K562 (cell line): Measurements from ENCODE around the gene IDI2. TPM values are rescaled to one million over a fixed set of nuclear protein-coding genes. Genes with fewer than 3 reads are reported as not detected.

Experiments used
- ARID1B ChIP-seq: fragments of 450-650 bp; IDR thresholded peaks from 2 replicates; pipeline ENCODE4 v1.6.1; 2016; ENCODE audit warnings: antibody characterized with exemption, mild to moderate bottlenecking, inconsistent platforms
- BRCA1 ChIP-seq, 2 experiments: fragments of 450-650 bp in 1 of 2; sonication (generic) in 1 of 2; formaldehyde crosslinking in 1 of 2; IDR thresholded peaks; 2 replicates each; pipeline versions ENCODE4 v1.5.0 to v1.6.1; 2017 to 2020; ENCODE audit warnings: mild to moderate bottlenecking in 1 of 2, missing genetic modification reagents in 1 of 2
- KAT8 ChIP-seq: fragments of 450-650 bp; IDR thresholded peaks from 2 replicates; pipeline ENCODE4 v1.6.1; 2016; ENCODE audit warnings: low read depth, mild to moderate bottlenecking
- KDM1A ChIP-seq, 2 experiments: fragments of 450-650 bp; IDR thresholded peaks; 2 replicates each; pipeline ENCODE4 v1.6.1; 2016; ENCODE audit warnings: mild to moderate bottlenecking in 2 of 2
- MEF2D ChIP-seq: conservative IDR thresholded peaks from 2 replicates; pipeline ENCODE4 v1.6.1; 2016; ENCODE audit warnings: low read depth, missing genetic modification characterization, missing compliant biosample characterization
- NBN ChIP-seq: fragments of 450-650 bp; IDR thresholded peaks from 2 replicates; pipeline ENCODE4 v1.6.1; 2016; ENCODE audit warnings: low read depth, mild to moderate bottlenecking
- NCOA2 ChIP-seq, 2 experiments: fragments of 450-650 bp; IDR thresholded peaks; 2 replicates each; pipeline ENCODE4 v1.6.1; 2018; ENCODE audit warnings: mild to moderate bottlenecking in 2 of 2, moderate library complexity in 1 of 2; ENCODE audit not compliant: partially characterized antibody in 2 of 2
- NFYB ChIP-seq: IDR thresholded peaks from 2 replicates; pipeline ENCODE4 v1.6.1; 2011; ENCODE audit warnings: mild to moderate bottlenecking, moderate library complexity; ENCODE audit not compliant: insufficient read length; ENCODE audit errors: extremely low read depth
- PHF21A ChIP-seq: fragments of 450-650 bp; IDR thresholded peaks from 2 replicates; pipeline ENCODE4 v1.6.1; 2017; ENCODE audit warnings: low read depth, borderline replicate concordance
- RBM15 ChIP-seq: fragments of 200-400 bp; formaldehyde crosslinking; IDR thresholded peaks from 2 replicates; pipeline ENCODE4 v1.6.1; 2018; ENCODE audit warnings: mild to moderate bottlenecking, low read length, moderate library complexity; ENCODE audit not compliant: insufficient read depth
- SREBF2 ChIP-seq: sonication (generic); formaldehyde crosslinking; IDR thresholded peaks from 2 replicates; pipeline ENCODE4 v1.4.0; 2020; ENCODE audit warnings: mild to moderate bottlenecking, missing genetic modification reagents
- ZNF354B ChIP-seq: fragments of 250-450 bp; sonication (Bioruptor Pico); IDR thresholded peaks from 2 replicates; pipeline ENCODE4 v1.4.0; 2020
- polyA plus RNA-seq, 8 experiments: library from polyadenylated mRNA; depleted of rRNA in 4 of 8; stranded (reverse) in 5 of 8; unstranded in 3 of 8; fragments of >200 nt; fragmentation: Nextera tagmentation in 2 of 8; fragmentation: Illumina TruSeq in 1 of 8; extraction: Ambion mirVana in 2 of 8; extraction: Trizol in 1 of 8; gene quantifications; 2 replicates each; pipeline versions ENCODE4 v1.2.1 to v1.2.3, GENCODE V29; 2011 to 2014; ENCODE audit warnings: inconsistent platforms in 1 of 8, missing spikeins in 1 of 8
- total RNA-seq, 7 experiments: library from RNA; depleted of rRNA in 6 of 7; stranded (reverse); fragments of >200 nt in 6 of 7; fragmentation: Illumina TruSeq in 2 of 7; extraction: Trizol in 2 of 7; gene quantifications; 2 replicates each; pipeline versions ENCODE4 v1.2.1 to v1.2.3, GENCODE V29; 2011 to 2021; ENCODE audit warnings: low replicate concordance in 1 of 7
- TF ChIP-seq, protein P1 (sequence below): fragments of 250-450 bp; sonication (Bioruptor Pico); IDR thresholded peaks from 2 replicates; pipeline ENCODE4 v1.5.0; 2022; ENCODE audit warnings: mild to moderate bottlenecking
- TF ChIP-seq, protein P2 (sequence below): fragments of 450-650 bp; formaldehyde crosslinking; IDR thresholded peaks from 2 replicates; pipeline ENCODE4 v1.4.0; 2020; ENCODE audit warnings: mild to moderate bottlenecking, moderate library complexity
- TF ChIP-seq, protein P3 (sequence below): fragments of 150-350 bp; IDR thresholded peaks from 2 replicates; pipeline ENCODE4 v1.6.1; 2014; ENCODE audit warnings: low read depth, mild to moderate bottlenecking, low read length, borderline replicate concordance
- TF ChIP-seq, protein P4 (sequence below): fragments of 450-650 bp; IDR thresholded peaks from 2 replicates; pipeline ENCODE4 v1.6.1; 2018; ENCODE audit not compliant: partially characterized antibody

Gene IDI2
- total and polyA plus RNA-seq, 9 of the 15 experiments (the other 6 are each of a cell fraction or from before 2014, with no cell fraction given): not detected

DNA sequence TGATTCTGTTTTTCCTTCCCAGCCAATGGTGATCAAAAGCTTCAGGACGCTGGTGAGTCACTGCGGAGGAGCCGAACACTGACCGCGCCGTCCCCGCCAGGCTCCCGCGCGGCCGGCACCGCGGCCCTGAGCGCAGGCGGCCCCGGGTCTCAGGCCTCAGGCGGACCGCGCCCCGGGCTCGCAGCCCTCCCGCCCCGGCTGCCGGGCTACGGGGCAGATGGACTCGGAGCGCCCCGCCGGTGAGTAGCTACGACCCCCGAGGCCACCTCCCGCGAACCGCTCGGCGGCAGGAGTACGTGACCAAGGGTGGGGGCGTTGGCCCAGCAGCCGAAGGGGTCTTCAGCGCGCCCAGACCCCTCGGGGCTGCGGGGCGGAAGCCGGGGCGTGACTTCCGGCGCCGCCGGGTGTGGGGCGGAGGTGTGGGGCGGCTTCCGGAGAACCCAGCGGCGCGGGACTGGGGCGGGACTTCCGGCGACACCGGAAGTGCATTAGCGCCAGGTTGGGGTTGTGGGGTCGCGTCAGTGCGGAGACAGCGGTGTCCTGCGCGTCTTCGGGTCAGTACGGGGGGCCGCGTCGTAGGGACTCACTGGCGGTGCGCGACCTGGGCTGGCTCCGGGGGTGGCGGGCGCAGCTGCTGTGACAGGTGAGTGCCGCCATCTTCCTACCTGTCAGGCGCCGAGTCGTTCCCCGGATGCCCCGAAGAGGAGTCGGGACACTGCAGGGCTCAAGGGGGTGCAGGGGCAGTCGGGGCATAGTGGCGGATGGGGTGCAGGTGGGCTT is 30.9 kb upstream of the IDI2 start, which contains the start of gene WDR37 (continued):
- no peak for TF ChIP-seq ARID1B
- TF ChIP-seq, protein P1, sequence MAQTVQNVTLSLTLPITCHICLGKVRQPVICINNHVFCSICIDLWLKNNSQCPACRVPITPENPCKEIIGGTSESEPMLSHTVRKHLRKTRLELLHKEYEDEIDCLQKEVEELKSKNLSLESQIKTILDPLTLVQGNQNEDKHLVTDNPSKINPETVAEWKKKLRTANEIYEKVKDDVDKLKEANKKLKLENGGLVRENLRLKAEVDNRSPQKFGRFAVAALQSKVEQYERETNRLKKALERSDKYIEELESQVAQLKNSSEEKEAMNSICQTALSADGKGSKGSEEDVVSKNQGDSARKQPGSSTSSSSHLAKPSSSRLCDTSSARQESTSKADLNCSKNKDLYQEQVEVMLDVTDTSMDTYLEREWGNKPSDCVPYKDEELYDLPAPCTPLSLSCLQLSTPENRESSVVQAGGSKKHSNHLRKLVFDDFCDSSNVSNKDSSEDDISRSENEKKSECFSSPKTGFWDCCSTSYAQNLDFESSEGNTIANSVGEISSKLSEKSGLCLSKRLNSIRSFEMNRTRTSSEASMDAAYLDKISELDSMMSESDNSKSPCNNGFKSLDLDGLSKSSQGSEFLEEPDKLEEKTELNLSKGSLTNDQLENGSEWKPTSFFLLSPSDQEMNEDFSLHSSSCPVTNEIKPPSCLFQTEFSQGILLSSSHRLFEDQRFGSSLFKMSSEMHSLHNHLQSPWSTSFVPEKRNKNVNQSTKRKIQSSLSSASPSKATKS (CRISPR knock-in tag): no peak
- peak; percentile 50 for TF ChIP-seq NFYB
- no peak for TF ChIP-seq PHF21A
- TF ChIP-seq NBN: no peak
- TF ChIP-seq, protein P2, sequence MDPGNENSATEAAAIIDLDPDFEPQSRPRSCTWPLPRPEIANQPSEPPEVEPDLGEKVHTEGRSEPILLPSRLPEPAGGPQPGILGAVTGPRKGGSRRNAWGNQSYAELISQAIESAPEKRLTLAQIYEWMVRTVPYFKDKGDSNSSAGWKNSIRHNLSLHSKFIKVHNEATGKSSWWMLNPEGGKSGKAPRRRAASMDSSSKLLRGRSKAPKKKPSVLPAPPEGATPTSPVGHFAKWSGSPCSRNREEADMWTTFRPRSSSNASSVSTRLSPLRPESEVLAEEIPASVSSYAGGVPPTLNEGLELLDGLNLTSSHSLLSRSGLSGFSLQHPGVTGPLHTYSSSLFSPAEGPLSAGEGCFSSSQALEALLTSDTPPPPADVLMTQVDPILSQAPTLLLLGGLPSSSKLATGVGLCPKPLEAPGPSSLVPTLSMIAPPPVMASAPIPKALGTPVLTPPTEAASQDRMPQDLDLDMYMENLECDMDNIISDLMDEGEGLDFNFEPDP: no peak
- TF ChIP-seq, protein P3, sequence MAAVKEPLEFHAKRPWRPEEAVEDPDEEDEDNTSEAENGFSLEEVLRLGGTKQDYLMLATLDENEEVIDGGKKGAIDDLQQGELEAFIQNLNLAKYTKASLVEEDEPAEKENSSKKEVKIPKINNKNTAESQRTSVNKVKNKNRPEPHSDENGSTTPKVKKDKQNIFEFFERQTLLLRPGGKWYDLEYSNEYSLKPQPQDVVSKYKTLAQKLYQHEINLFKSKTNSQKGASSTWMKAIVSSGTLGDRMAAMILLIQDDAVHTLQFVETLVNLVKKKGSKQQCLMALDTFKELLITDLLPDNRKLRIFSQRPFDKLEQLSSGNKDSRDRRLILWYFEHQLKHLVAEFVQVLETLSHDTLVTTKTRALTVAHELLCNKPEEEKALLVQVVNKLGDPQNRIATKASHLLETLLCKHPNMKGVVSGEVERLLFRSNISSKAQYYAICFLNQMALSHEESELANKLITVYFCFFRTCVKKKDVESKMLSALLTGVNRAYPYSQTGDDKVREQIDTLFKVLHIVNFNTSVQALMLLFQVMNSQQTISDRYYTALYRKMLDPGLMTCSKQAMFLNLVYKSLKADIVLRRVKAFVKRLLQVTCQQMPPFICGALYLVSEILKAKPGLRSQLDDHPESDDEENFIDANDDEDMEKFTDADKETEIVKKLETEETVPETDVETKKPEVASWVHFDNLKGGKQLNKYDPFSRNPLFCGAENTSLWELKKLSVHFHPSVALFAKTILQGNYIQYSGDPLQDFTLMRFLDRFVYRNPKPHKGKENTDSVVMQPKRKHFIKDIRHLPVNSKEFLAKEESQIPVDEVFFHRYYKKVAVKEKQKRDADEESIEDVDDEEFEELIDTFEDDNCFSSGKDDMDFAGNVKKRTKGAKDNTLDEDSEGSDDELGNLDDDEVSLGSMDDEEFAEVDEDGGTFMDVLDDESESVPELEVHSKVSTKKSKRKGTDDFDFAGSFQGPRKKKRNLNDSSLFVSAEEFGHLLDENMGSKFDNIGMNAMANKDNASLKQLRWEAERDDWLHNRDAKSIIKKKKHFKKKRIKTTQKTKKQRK: peak; percentile 43; the same call in 1 of the 2 replicates
- TF ChIP-seq, protein P4, sequence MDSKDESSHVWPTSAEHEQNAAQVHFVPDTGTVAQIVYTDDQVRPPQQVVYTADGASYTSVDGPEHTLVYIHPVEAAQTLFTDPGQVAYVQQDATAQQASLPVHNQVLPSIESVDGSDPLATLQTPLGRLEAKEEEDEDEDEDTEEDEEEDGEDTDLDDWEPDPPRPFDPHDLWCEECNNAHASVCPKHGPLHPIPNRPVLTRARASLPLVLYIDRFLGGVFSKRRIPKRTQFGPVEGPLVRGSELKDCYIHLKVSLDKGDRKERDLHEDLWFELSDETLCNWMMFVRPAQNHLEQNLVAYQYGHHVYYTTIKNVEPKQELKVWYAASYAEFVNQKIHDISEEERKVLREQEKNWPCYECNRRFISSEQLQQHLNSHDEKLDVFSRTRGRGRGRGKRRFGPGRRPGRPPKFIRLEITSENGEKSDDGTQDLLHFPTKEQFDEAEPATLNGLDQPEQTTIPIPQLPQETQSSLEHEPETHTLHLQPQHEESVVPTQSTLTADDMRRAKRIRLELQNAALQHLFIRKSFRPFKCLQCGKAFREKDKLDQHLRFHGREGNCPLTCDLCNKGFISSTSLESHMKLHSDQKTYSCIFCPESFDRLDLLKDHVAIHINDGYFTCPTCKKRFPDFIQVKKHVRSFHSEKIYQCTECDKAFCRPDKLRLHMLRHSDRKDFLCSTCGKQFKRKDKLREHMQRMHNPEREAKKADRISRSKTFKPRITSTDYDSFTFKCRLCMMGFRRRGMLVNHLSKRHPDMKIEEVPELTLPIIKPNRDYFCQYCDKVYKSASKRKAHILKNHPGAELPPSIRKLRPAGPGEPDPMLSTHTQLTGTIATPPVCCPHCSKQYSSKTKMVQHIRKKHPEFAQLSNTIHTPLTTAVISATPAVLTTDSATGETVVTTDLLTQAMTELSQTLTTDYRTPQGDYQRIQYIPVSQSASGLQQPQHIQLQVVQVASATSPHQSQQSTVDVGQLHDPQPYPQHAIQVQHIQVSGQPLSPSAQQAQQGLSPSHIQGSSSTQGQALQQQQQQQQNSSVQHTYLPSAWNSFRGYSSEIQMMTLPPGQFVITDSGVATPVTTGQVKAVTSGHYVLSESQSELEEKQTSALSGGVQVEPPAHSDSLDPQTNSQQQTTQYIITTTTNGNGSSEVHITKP: no peak
- no peak for TF ChIP-seq NCOA2 (IDR thresholded peaks at IDR 0.05; ENCODE audit: partially characterized antibody in 2 of 2)
- no peak for TF ChIP-seq BRCA1 (IDR thresholded peaks at IDR 0.05)
- no peak for TF ChIP-seq BRCA1 (CRISPR knock-in tag; IDR thresholded peaks at IDR 0.05)
- no peak for TF ChIP-seq KDM1A (IDR thresholded peaks at IDR 0.05)
- no peak for TF ChIP-seq RBM15
- TF ChIP-seq SREBF2: no peak
- TF ChIP-seq MEF2D: no peak
- no peak for TF ChIP-seq ZNF354B (CRISPR knock-in tag)
- no peak for TF ChIP-seq KAT8
